CD14-positive monocyte (primary cell): Measurements from ENCODE around the gene GRAMD1A. TPM values are rescaled to one million over a fixed set of nuclear protein-coding genes. Genes with fewer than 3 reads are reported as not detected.
"Not testable (repeated sequence)": the region's sequence is repeated elsewhere in the genome, so short reads cannot be mapped to it uniquely, and the experiment has no call there.

ENCODE experiments used
- DNase-seq, 3 donors: peaks; one replicate each; pipeline ENCODE4 v3.0.0-alpha.2; 2011 to 2022
- H2AFZ ChIP-seq: 2 replicates; pipeline ENCODE4 v1.6.0; 2012; ENCODE audit warnings: mild to moderate bottlenecking, low read depth, low read length, inconsistent platforms; ENCODE audit not compliant: insufficient read depth, poor library complexity, severe bottlenecking
- H3K27ac ChIP-seq, 2 donors: 1 replicate in 1 of 2; 2 replicates in 1 of 2; pipeline ENCODE4 v1.5.1; 2012 to 2013; ENCODE audit warnings: low read length in 2 of 2, control low read depth in 1 of 2, inconsistent platforms in 1 of 2, low read depth in 1 of 2, mild to moderate bottlenecking in 1 of 2
- H3K27me3 ChIP-seq, 2 donors: one replicate each; pipeline versions ENCODE4 v1.6.0 to v1.6.1; 2011 to 2013; ENCODE audit warnings: low read length in 2 of 2; ENCODE audit not compliant: control insufficient read depth in 2 of 2, insufficient read depth in 2 of 2
- H3K36me3 ChIP-seq, 2 donors: replicated peaks in 1 of 2; 1 replicate in 1 of 2; 2 replicates in 1 of 2; pipeline versions ENCODE4 v1.5.1 to v1.6.1; 2012 to 2013; ENCODE audit warnings: low read length in 2 of 2, control low read depth in 1 of 2, inconsistent platforms in 1 of 2, mild to moderate bottlenecking in 1 of 2; ENCODE audit not compliant: insufficient read depth in 2 of 2, control insufficient read depth in 1 of 2
- H3K4me1 ChIP-seq, 2 donors: 1 replicate in 1 of 2; 2 replicates in 1 of 2; pipeline versions ENCODE4 v1.5.1 to v1.6.1; 2012 to 2013; ENCODE audit warnings: low read length in 2 of 2, control low read depth in 1 of 2, inconsistent platforms in 1 of 2, mild to moderate bottlenecking in 1 of 2, moderate library complexity in 1 of 2; ENCODE audit not compliant: insufficient read depth in 2 of 2, control insufficient read depth in 1 of 2
- H3K4me2 ChIP-seq: replicated peaks from 2 replicates; pipeline ENCODE3; 2012; ENCODE audit warnings: low read length, moderate library complexity, mild to moderate bottlenecking; ENCODE audit not compliant: poor library complexity, severe bottlenecking; ENCODE audit errors: extremely low read depth
- H3K4me3 ChIP-seq, 3 experiments: fragments of 200-600 bp in 1 of 3; sonication (generic) in 1 of 3; replicated peaks in 1 of 3; 1 replicate in 2 of 3; 2 replicates in 1 of 3; pipeline ENCODE4 v1.5.1; 2011 to 2013; ENCODE audit warnings: low read length in 3 of 3, mild to moderate bottlenecking in 3 of 3, control low read depth in 2 of 3, low read depth in 2 of 3, inconsistent platforms in 1 of 3, moderate library complexity in 1 of 3
- H3K79me2 ChIP-seq: 2 replicates; pipeline ENCODE4 v1.6.0; 2012; ENCODE audit warnings: mild to moderate bottlenecking, control low read depth, inconsistent platforms, low read length, moderate library complexity; ENCODE audit not compliant: insufficient read depth
- H3K9ac ChIP-seq: 2 replicates; pipeline ENCODE4 v1.6.0; 2017; ENCODE audit warnings: low read length, mild to moderate bottlenecking; ENCODE audit not compliant: insufficient read depth, poor library complexity, severe bottlenecking
- H3K9me3 ChIP-seq, 2 donors: replicated peaks in 1 of 2; 1 replicate in 1 of 2; 2 replicates in 1 of 2; pipeline versions ENCODE4 v1.5.1 to v1.6.1; 2012 to 2013; ENCODE audit warnings: low read length in 2 of 2, control low read depth in 1 of 2; ENCODE audit not compliant: control insufficient read depth in 1 of 2, insufficient read depth in 1 of 2
- H4K20me1 ChIP-seq: 2 replicates; pipeline ENCODE4 v1.6.0; 2012; ENCODE audit warnings: mild to moderate bottlenecking, low read length, control low read depth, moderate library complexity; ENCODE audit not compliant: insufficient read depth
- H3K27ac Mint-ChIP-seq, 7 donors: one replicate each; pipeline ENCODE4 v1.8.0; 2020; ENCODE audit warnings: mild to moderate bottlenecking in 7 of 7, mixed read lengths in 7 of 7, moderate library complexity in 6 of 7, inconsistent platforms in 2 of 7
- H3K27me3 Mint-ChIP-seq, 3 donors: one replicate each; pipeline ENCODE4 v1.8.0; 2021 to 2022; ENCODE audit warnings: low read depth in 3 of 3, mild to moderate bottlenecking in 3 of 3, mixed read lengths in 3 of 3, moderate library complexity in 3 of 3, inconsistent platforms in 1 of 3
- H3K36me3 Mint-ChIP-seq, 2 donors: one replicate each; pipeline ENCODE4 v1.8.0; 2020; ENCODE audit warnings: mixed read lengths in 2 of 2, inconsistent platforms in 1 of 2, mild to moderate bottlenecking in 1 of 2
- H3K4me1 Mint-ChIP-seq: one replicate; pipeline ENCODE4 v1.8.0; 2020; ENCODE audit warnings: mild to moderate bottlenecking, mixed read lengths
- H3K4me3 Mint-ChIP-seq, 2 donors: one replicate each; pipeline ENCODE4 v1.8.0; 2020; ENCODE audit warnings: mild to moderate bottlenecking in 2 of 2, mixed read lengths in 2 of 2, moderate library complexity in 1 of 2
- H3K9me3 Mint-ChIP-seq, 7 donors: one replicate each; pipeline ENCODE4 v1.8.0; 2020 to 2022; ENCODE audit warnings: mixed read lengths in 7 of 7, mild to moderate bottlenecking in 6 of 7, moderate library complexity in 6 of 7, inconsistent platforms in 2 of 7
- WGBS: methylation state at CpG from one replicate; pipeline ENCODE4 v1.1.5; 2013; ENCODE audit warnings: missing lambda C conversion rate; ENCODE audit not compliant: insufficient coverage; 5-methylcytosine and 5-hydroxymethylcytosine counted together
- intact Hi-C, 2 donors: fragments of 100-400 bp; cut with micrococcal nuclease; formaldehyde crosslinking; loops; one replicate each; pipeline versions ENCODE4 v1.15.0 to v1.15.1; 2023
- polyA plus RNA-seq, 3 donors: library from polyadenylated mRNA; depleted of rRNA in 1 of 3; unstranded in 2 of 3; stranded (reverse) in 1 of 3; fragments of 300-500 nt in 2 of 3; fragments of >200 nt in 1 of 3; fragmentation: Illumina TruSeq in 2 of 3; gene quantifications; 1 replicate in 2 of 3; 2 replicates in 1 of 3; pipeline ENCODE4 v1.2.3, GENCODE V29; 2012 to 2021
- TF ChIP-seq, protein P1 (sequence below): fragments of 200-600 bp; IDR thresholded peaks from one replicate; pipeline ENCODE4 v1.8.0; 2022; ENCODE audit warnings: antibody characterized with exemption, mild to moderate bottlenecking

Gene GRAMD1A
- polyA plus RNA-seq, 3 donors: 9.3 to 73.9 (median 15.1) TPM

DNA sequence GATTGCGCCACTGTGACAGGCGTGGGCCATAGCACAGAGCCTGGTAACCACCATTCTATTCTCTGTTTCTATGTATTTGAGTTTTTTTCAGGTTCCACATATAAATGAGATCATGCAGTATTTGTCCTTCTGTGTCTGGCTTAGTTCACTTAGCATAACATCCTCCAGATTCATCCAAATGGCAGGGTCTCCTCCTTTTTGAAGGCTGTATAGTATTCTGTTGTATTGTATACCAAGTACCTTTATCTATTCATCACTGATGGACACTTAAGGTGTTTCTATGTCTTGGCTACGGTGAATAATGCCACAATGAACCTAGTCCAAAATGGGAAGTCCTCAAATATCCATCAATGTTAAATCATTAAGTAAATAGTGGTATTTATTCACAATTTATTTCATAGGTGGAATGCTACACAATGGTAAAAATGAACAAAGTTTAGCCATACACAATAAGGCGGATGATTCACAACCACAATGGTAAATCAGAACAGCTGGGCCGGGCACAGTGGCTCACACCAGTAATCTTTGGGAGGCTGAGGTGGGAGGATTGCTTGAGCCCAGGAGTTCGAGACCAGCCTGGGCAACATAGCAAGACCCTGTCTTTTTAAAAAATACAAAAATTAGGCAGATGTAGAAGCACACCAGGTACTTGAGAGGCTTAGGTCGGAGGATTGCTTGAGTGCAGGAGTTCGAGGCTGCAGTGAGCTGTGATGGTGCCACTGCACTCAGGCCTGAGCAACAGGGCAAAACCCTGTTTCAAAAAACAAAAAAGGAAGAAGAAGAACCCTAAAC, 8.4 kb upstream of the GRAMD1A start:
- WGBS: 94% methylated on average over 2 of the region's 8 CpGs
- intact Hi-C loops: no loop called here
- DNase-seq: no peak
- H3K36me3 Mint-ChIP-seq: no peaks in the 10 kb centered on the region
- Histone ChIP-seq H3K9ac (no peak overlapping the region), H3K27ac (no peak overlapping the region), H3K27me3 (no peaks in the 10 kb centered on the region), H3K4me2 (no peak overlapping the region), H2AFZ (no peak overlapping the region), H4K20me1 (no peaks in the 10 kb centered on the region), H3K36me3 (no peaks in the 10 kb centered on the region), H3K4me3 (no peak overlapping the region), H3K9me3 (peaks cover 0 to 8% of the 10 kb centered on the region in 2 donors), H3K79me2 (no peaks in the 10 kb centered on the region), H3K4me1 (peaks cover 15 to 37% of the 10 kb centered on the region in 2 donors)
- peaks cover 33% of the 10 kb centered on the region for H3K4me1 Mint-ChIP-seq
- H3K27ac Mint-ChIP-seq: no peak overlapping the region
- no peak overlapping the region for H3K4me3 Mint-ChIP-seq
- peaks cover 0 to 4% (median 3%) of the 10 kb centered on the region in 3 donors for H3K27me3 Mint-ChIP-seq
- TF ChIP-seq, protein P1, sequence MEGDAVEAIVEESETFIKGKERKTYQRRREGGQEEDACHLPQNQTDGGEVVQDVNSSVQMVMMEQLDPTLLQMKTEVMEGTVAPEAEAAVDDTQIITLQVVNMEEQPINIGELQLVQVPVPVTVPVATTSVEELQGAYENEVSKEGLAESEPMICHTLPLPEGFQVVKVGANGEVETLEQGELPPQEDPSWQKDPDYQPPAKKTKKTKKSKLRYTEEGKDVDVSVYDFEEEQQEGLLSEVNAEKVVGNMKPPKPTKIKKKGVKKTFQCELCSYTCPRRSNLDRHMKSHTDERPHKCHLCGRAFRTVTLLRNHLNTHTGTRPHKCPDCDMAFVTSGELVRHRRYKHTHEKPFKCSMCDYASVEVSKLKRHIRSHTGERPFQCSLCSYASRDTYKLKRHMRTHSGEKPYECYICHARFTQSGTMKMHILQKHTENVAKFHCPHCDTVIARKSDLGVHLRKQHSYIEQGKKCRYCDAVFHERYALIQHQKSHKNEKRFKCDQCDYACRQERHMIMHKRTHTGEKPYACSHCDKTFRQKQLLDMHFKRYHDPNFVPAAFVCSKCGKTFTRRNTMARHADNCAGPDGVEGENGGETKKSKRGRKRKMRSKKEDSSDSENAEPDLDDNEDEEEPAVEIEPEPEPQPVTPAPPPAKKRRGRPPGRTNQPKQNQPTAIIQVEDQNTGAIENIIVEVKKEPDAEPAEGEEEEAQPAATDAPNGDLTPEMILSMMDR: no peak
- H3K9me3 Mint-ChIP-seq: peaks cover 0 to 8% (median 3%) of the 10 kb centered on the region in 7 donors

DNA sequence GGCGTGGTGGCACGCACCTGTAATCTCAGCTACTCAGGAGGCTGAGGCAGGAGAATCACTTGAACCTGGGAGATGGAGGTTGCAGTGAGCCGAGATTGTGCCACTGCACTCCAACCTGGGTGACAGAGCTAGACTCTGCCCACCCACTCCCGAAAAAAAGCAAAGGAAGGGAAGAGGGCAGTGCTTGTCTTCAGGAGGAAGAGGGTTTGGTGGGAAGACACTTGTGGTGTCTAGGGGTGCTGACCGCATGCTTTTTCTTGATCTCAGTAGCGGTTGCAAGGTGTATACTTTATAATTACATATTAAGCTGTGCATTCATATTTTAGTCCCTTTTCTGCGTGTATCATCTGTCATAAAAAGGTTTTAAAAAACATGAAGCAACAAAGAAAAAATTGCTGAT, 7.5 kb upstream of the GRAMD1A start:
- H3K4me2 ChIP-seq, H2AFZ ChIP-seq, intact Hi-C loops, H3K27ac Mint-ChIP-seq, H3K9ac ChIP-seq, H3K36me3 Mint-ChIP-seq, H3K36me3 ChIP-seq, H3K9me3 ChIP-seq, H3K4me3 ChIP-seq, H3K27me3 ChIP-seq, H3K27ac ChIP-seq, H3K79me2 ChIP-seq, H3K9me3 Mint-ChIP-seq, DNase-seq, H3K27me3 Mint-ChIP-seq, H4K20me1 ChIP-seq, H3K4me3 Mint-ChIP-seq: not testable (repeated sequence)
- WGBS: 100% methylated on average over 1 of the region's 7 CpGs
- peaks cover 42% of the 10 kb centered on the region for H3K4me1 Mint-ChIP-seq
- peaks cover 24 to 46% of the 10 kb centered on the region in 2 donors for H3K4me1 ChIP-seq
